Measurements from ENCODE around the gene CREBRF.

CREBRF gene

GRCh38 chr5:173018358-173018757 lies 37.8 kb upstream of the CREBRF start:
- no peak overlapping the region; the same call in 1 of the 2 replicates for H3K27ac ChIP-seq (replicated peaks)
- no peak overlapping the region for H3K4me3 ChIP-seq (replicated peaks; ENCODE audit: insufficient read depth, low read length)
- H3K27me3 ChIP-seq (ENCODE audit: insufficient read depth, poor library complexity, severe bottlenecking), result no peaks in the 10 kb centered on the region
- no peak for TF ChIP-seq SPI1 (IDR thresholded peaks at IDR 0.05; ENCODE audit: borderline replicate concordance, low read depth)
- peak in 1 of 2 experiments; percentile 47 for DNase-seq (ENCODE audit: low read depth in 1 of 2, low spot score in 1 of 2)

GRCh38 chr5:173020154-173020581 lies 36.0 kb upstream of the CREBRF start:
- TF ChIP-seq POLR2AphosphoS5 (IDR thresholded peaks at IDR 0.05; ENCODE audit: low read depth) (no peak), SPI1 (IDR thresholded peaks at IDR 0.05; ENCODE audit: borderline replicate concordance, low read depth) (no peak), GABPA (IDR thresholded peaks at IDR 0.05; ENCODE audit: low read depth) (no peak), CTCF (IDR thresholded peaks at IDR 0.05; ENCODE audit: insufficient read depth, low read length) (no peak), REST (IDR thresholded peaks at IDR 0.05; ENCODE audit: insufficient replicate concordance, low read depth) (no peak)
- no peaks in the 10 kb centered on the region for H3K27me3 ChIP-seq (ENCODE audit: insufficient read depth, poor library complexity, severe bottlenecking)
- H3K4me3 ChIP-seq (replicated peaks; ENCODE audit: insufficient read depth, low read length), result no peak overlapping the region
- no peak overlapping the region for H3K27ac ChIP-seq (replicated peaks)
- DNase-seq (ENCODE audit: low read depth in 1 of 2, low spot score in 1 of 2), result no peak

GRCh38 chr5:173020643-173021042 lies 35.5 kb upstream of the CREBRF start:
- H3K27ac ChIP-seq (replicated peaks), result no peak overlapping the region
- TF ChIP-seq GABPA (IDR thresholded peaks at IDR 0.05; ENCODE audit: low read depth) (no peak), CTCF (IDR thresholded peaks at IDR 0.05; ENCODE audit: insufficient read depth, low read length) (no peak), REST (IDR thresholded peaks at IDR 0.05; ENCODE audit: insufficient replicate concordance, low read depth) (no peak), POLR2AphosphoS5 (IDR thresholded peaks at IDR 0.05; ENCODE audit: low read depth) (no peak), SPI1 (IDR thresholded peaks at IDR 0.05; ENCODE audit: borderline replicate concordance, low read depth) (no peak)
- H3K27me3 ChIP-seq (ENCODE audit: insufficient read depth, poor library complexity, severe bottlenecking), result no peaks in the 10 kb centered on the region
- DNase-seq (ENCODE audit: low read depth in 1 of 2, low spot score in 1 of 2), result no peak
- no peak overlapping the region for H3K4me3 ChIP-seq (replicated peaks; ENCODE audit: insufficient read depth, low read length)

GRCh38 chr5:173025651-173026050 lies 30.5 kb upstream of the CREBRF start:
- TF ChIP-seq GABPA (IDR thresholded peaks at IDR 0.05; ENCODE audit: low read depth), result no peak
- Histone ChIP-seq H3K27ac (replicated peaks) (no peak overlapping the region), H3K27me3 (ENCODE audit: insufficient read depth, poor library complexity, severe bottlenecking) (no peaks in the 10 kb centered on the region), H3K4me3 (replicated peaks; ENCODE audit: insufficient read depth, low read length) (no peak overlapping the region)
- no peak for DNase-seq (ENCODE audit: low read depth in 1 of 2, low spot score in 1 of 2)

GRCh38 chr5:173027905-173028304 lies 28.2 kb upstream of the CREBRF start:
- no peak overlapping the region for H3K27ac ChIP-seq (replicated peaks)
- no peak overlapping the region for H3K4me3 ChIP-seq (replicated peaks; ENCODE audit: insufficient read depth, low read length)
- TF ChIP-seq POLR2AphosphoS5 (IDR thresholded peaks at IDR 0.05; ENCODE audit: low read depth) (no peak), CTCF (IDR thresholded peaks at IDR 0.05; ENCODE audit: insufficient read depth, low read length) (no peak), REST (IDR thresholded peaks at IDR 0.05; ENCODE audit: insufficient replicate concordance, low read depth) (no peak), GABPA (IDR thresholded peaks at IDR 0.05; ENCODE audit: low read depth) (no peak), SPI1 (IDR thresholded peaks at IDR 0.05; ENCODE audit: borderline replicate concordance, low read depth) (no peak)
- no peak for DNase-seq (ENCODE audit: low read depth in 1 of 2, low spot score in 1 of 2)
- no peaks in the 10 kb centered on the region for H3K27me3 ChIP-seq (ENCODE audit: insufficient read depth, poor library complexity, severe bottlenecking)

Data from HL-60 (cell line).